ENCODE data around the gene ABCC4. TPM values are rescaled to one million over a fixed set of nuclear protein-coding genes. Genes with fewer than 3 reads are reported as not detected.
"Not testable (repeated sequence)": the region's sequence is repeated elsewhere in the genome, so short reads cannot be mapped to it uniquely, and the experiment has no call there.

Gene ABCC4
- total RNA-seq, 2 experiments from 2014 or later: 6.4 to 7.7 TPM

- Mint-ChIP-seq H3K4me3 (no peak overlapping the region), H3K9me3 (ENCODE audit: low read depth) (no peaks in the 10 kb centered on the region), H3K4me1 (peaks cover 6% of the 10 kb centered on the region), H3K27me3 (no peaks in the 10 kb centered on the region), H3K36me3 (peaks cover 6% of the 10 kb centered on the region), H3K27ac (no peak overlapping the region)
- CTCF ChIA-PET: no interaction called here
- no peak for ATAC-seq
- DNase-seq: no peak
Observed at GRCh38 chr13:95204231-95204765, 97.0 kb downstream of the ABCC4 start.

- H3K4me1 Mint-ChIP-seq: peaks cover 6% of the 10 kb centered on the region
- CTCF ChIA-PET: interaction anchor here (0.8 to 2.0 kb wide), 5 partner anchors 8 to 202 kb away, joined by 3 to 6 read pairs (median 5); no protein-coding TSS in a partner anchor
- no peaks in the 10 kb centered on the region for H3K27me3 Mint-ChIP-seq
- no peak overlapping the region for H3K27ac Mint-ChIP-seq
- DNase-seq: no peak
- H3K36me3 Mint-ChIP-seq: peaks cover 20% of the 10 kb centered on the region
- no peaks in the 10 kb centered on the region for H3K9me3 Mint-ChIP-seq (ENCODE audit: low read depth)
- no peak for ATAC-seq
- H3K4me3 Mint-ChIP-seq: no peak overlapping the region
Observed at GRCh38 chr13:95201814-95202651, 99.2 kb downstream of the ABCC4 start.

DNA sequence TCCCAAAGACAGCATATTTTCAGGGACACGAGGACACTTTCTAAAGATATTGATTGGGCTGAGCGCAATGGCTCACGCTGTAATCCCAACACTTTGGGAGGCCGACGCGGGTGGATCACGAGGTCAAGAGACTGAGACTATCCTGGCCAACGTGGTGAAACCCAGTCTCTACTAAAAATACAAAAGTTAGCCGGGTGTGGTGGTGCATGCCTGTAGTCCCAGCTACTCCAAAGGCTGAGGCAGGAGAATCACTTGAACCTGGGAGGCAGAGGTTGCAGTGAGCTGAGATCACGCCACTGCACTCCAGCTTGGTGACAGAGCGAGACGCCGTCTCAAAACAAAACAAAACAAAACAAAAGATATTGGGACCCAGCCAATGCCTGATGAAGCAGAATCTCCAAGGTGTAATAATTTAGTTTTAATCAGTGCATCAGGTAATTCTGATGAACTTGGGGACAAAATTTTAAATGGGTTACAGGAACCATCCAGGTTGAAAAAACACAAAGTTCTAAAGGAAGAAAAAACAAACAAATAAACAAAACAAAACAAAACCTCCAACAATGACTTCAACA, 100.8 kb downstream of the ABCC4 start:
- not testable (repeated sequence) for H3K4me3 Mint-ChIP-seq; H3K27me3 Mint-ChIP-seq; DNase-seq; H3K4me1 Mint-ChIP-seq; H3K9me3 Mint-ChIP-seq (ENCODE audit: low read depth); ATAC-seq; H3K27ac Mint-ChIP-seq
- peaks cover 20% of the 10 kb centered on the region for H3K36me3 Mint-ChIP-seq
- CTCF ChIA-PET: interaction anchor here (1.8 to 2.0 kb wide), 2 partner anchors 11 to 204 kb away, joined by 5 to 6 read pairs; no protein-coding TSS in a partner anchor

- H3K4me3 Mint-ChIP-seq: no peak overlapping the region
- H3K27ac Mint-ChIP-seq: no peak overlapping the region
- DNase-seq (no peak), ATAC-seq (no peak)
- H3K4me1 Mint-ChIP-seq: peaks cover 6% of the 10 kb centered on the region
- no peaks in the 10 kb centered on the region for H3K27me3 Mint-ChIP-seq
- no peaks in the 10 kb centered on the region for H3K9me3 Mint-ChIP-seq (ENCODE audit: low read depth)
- peaks cover 20% of the 10 kb centered on the region for H3K36me3 Mint-ChIP-seq
- CTCF ChIA-PET: no interaction called here
Observed at GRCh38 chr13:95199896-95200295, 101.4 kb downstream of the ABCC4 start.

GRCh38 chr13:95198606-95199005, 102.6 kb downstream of the ABCC4 start:
- not testable (repeated sequence) for H3K9me3 Mint-ChIP-seq (ENCODE audit: low read depth); DNase-seq; H3K4me1 Mint-ChIP-seq; H3K27me3 Mint-ChIP-seq; H3K4me3 Mint-ChIP-seq; H3K27ac Mint-ChIP-seq; ATAC-seq
- peaks cover 20% of the 10 kb centered on the region for H3K36me3 Mint-ChIP-seq
- CTCF ChIA-PET: interaction anchor here (0.8 kb wide), 1 partner anchor 206 kb away, joined by 3 read pairs; no protein-coding TSS in a partner anchor

- DNase-seq (no peak), ATAC-seq (no peak)
- Mint-ChIP-seq H3K9me3 (ENCODE audit: low read depth) (no peaks in the 10 kb centered on the region), H3K27me3 (no peaks in the 10 kb centered on the region), H3K27ac (no peak overlapping the region), H3K36me3 (peaks cover 20% of the 10 kb centered on the region), H3K4me3 (no peak overlapping the region), H3K4me1 (peaks cover 6% of the 10 kb centered on the region)
- CTCF ChIA-PET: interaction anchor here (0.6 to 1.3 kb wide), 2 partner anchors 11 to 282 kb away, joined by 3 read pairs; no protein-coding TSS in a partner anchor
Observed at GRCh38 chr13:95197548-95197947, 103.7 kb downstream of the ABCC4 start.

DNA sequence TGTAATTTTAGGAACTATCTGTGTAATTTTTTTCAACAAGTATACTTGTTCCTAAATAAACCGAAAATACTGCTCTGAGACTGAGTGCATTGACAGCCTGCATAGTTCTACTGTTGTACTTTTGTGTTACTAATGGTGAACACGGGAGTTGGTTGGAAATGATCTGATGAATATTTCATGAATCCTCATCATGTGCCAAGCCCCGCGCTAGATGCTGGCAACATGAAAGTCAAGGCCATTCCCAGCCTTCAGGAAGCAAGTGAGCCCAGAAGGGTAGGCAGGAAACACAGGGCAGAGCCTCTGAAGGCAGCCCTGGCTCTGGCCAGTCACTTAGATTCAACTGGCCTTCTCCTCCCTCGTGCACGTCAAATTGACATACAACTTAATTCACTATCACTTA, 106.1 kb downstream of the ABCC4 start:
- DNase-seq: no peak
- Mint-ChIP-seq H3K4me3 (no peak overlapping the region), H3K27me3 (no peaks in the 10 kb centered on the region), H3K9me3 (ENCODE audit: low read depth) (no peaks in the 10 kb centered on the region), H3K4me1 (no peaks in the 10 kb centered on the region), H3K36me3 (peaks cover 19% of the 10 kb centered on the region), H3K27ac (no peak overlapping the region)
- ATAC-seq: no peak
- CTCF ChIA-PET: interaction anchor here (1.1 to 12.3 kb wide), 2 partner anchors 186 to 207 kb away, joined by 4 to 234 read pairs; no protein-coding TSS in a partner anchor

- Mint-ChIP-seq H3K4me3 (no peak overlapping the region), H3K9me3 (ENCODE audit: low read depth) (no peaks in the 10 kb centered on the region), H3K36me3 (peaks cover 9% of the 10 kb centered on the region), H3K4me1 (peaks cover 5% of the 10 kb centered on the region), H3K27ac (no peak overlapping the region), H3K27me3 (no peaks in the 10 kb centered on the region)
- ATAC-seq (no peak), DNase-seq (no peak)
- CTCF ChIA-PET: interaction anchor here (1.1 to 12.3 kb wide), 3 partner anchors 8 to 209 kb away, joined by 3 to 234 read pairs (median 7); no protein-coding TSS in a partner anchor
Observed at GRCh38 chr13:95193509-95194230, 107.6 kb downstream of the ABCC4 start.

DNA sequence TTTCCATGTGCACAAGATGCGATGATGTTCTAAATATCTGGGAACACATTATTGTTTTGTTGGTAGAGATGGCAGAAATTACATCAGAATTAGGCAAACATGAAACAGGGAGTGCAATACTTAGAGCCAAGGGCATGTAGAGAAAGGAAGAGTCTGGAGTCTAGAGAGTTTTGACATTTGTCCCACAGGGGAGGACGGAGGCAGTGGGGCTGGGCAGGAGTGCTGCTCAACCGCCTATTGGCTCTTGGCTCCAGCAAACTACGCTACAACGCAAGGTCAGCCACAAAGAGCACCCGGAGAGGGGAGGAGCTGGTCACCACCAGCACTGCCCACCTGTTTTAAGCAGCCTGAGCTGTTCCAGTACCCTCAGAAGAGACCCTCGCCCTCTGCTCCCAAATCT, 108.3 kb downstream of the ABCC4 start:
- Mint-ChIP-seq H3K27me3 (no peaks in the 10 kb centered on the region), H3K27ac (no peak overlapping the region), H3K4me3 (no peak overlapping the region), H3K9me3 (ENCODE audit: low read depth) (no peaks in the 10 kb centered on the region), H3K36me3 (peaks cover 3% of the 10 kb centered on the region), H3K4me1 (peaks cover 5% of the 10 kb centered on the region)
- CTCF ChIA-PET: interaction anchor here (1.0 to 12.3 kb wide), 8 partner anchors 9 to 281 kb away, joined by 3 to 234 read pairs (median 6); no protein-coding TSS in a partner anchor
- DNase-seq (no peak), ATAC-seq (no peak)

- not testable (repeated sequence) for H3K9me3 Mint-ChIP-seq (ENCODE audit: low read depth); H3K27ac Mint-ChIP-seq; DNase-seq; H3K4me1 Mint-ChIP-seq; H3K27me3 Mint-ChIP-seq; H3K36me3 Mint-ChIP-seq; ATAC-seq; H3K4me3 Mint-ChIP-seq
- CTCF ChIA-PET: interaction anchor here (1.0 to 12.3 kb wide), 13 partner anchors 8 to 286 kb away, joined by 3 to 234 read pairs (median 4); no protein-coding TSS in a partner anchor
Observed at GRCh38 chr13:95192564-95192945, 108.7 kb downstream of the ABCC4 start.

DNA sequence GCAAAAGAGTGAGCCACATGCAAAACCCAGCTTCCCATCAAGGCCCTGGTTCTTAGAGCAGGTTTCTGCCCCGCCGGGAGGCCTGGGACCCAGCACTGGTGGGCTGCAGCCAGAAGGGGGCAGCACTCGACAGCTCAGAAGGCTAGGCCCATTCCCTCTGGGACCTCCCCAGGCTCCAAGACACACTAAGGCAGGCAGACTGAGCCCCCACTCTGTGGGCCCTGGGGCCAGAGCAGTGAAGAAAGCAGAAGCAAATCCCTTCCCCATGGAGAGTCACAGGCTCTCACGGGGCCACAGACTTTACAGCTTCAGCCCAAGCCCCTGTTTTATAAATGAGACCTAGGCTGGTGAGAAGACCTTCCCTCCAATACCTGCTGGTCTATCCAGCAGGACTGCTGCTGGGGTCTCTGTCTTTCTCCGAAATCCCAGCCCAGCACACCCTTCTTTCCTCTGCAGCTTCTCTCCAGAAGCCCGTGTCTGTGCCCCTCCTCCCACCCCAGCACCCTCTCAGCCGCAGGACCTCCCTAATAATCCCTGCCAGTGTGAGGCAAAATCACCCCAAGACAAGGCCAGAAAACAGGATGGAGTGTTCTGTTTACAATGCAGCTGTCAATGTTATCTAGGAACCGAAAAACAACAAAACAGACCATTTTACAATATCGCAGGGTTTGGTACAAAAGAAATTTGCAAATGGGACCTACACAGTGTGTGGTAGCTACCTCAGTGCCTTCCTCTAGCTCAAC, 109.3 kb downstream of the ABCC4 start:
- no peaks in the 10 kb centered on the region for H3K27me3 Mint-ChIP-seq
- H3K4me1 Mint-ChIP-seq: peaks cover 8% of the 10 kb centered on the region
- H3K4me3 Mint-ChIP-seq: no peak overlapping the region
- no peaks in the 10 kb centered on the region for H3K9me3 Mint-ChIP-seq (ENCODE audit: low read depth)
- peaks cover 2% of the 10 kb centered on the region for H3K36me3 Mint-ChIP-seq
- CTCF ChIA-PET: interaction anchor here (0.7 to 12.3 kb wide), 26 partner anchors 8 to 288 kb away, joined by 3 to 234 read pairs (median 4); partner anchors contain the start of gene ABCC4
- no peak overlapping the region for H3K27ac Mint-ChIP-seq
- ATAC-seq (peak; percentile 89), DNase-seq (peak; percentile 74)

- H3K4me1 Mint-ChIP-seq: peaks cover 43% of the 10 kb centered on the region
- H3K27ac Mint-ChIP-seq: no peak overlapping the region
Observed at GRCh38 chr13:95188128-95188527, 113.1 kb downstream of the ABCC4 start.

More at GRCh38 chr13:95188128-95188527, 113.1 kb downstream of the ABCC4 start:
- H3K9me3 Mint-ChIP-seq (ENCODE audit: low read depth): peaks cover 2% of the 10 kb centered on the region
- H3K4me3 Mint-ChIP-seq: no peak overlapping the region
- no peaks in the 10 kb centered on the region for H3K27me3 Mint-ChIP-seq
- DNase-seq: no peak
- CTCF ChIA-PET: interaction anchor here (1.3 to 12.3 kb wide), 9 partner anchors 13 to 292 kb away, joined by 3 to 234 read pairs (median 8); no protein-coding TSS in a partner anchor
- H3K36me3 Mint-ChIP-seq: peaks cover 9% of the 10 kb centered on the region
- ATAC-seq: no peak
